Activated T-cell treated with anti-CD3 and anti-CD28 coated beads for 24 hours (primary cell): ENCODE results near the gene KCNJ9.

Source experiments
- DNase-seq: peaks from one replicate; pipeline ENCODE4 v3.0.0-alpha.2; 2020; ENCODE audit warnings: low read depth

Gene KCNJ9

GRCh38 chr1:160066829-160067745 lies 14.3 kb upstream of the KCNJ9 start:
- no peak for DNase-seq

- DNase-seq = no peak
Measured at GRCh38 chr1:160068225-160068624, 13.1 kb upstream of the KCNJ9 start.

GRCh38 chr1:160069460-160070231 lies 11.7 kb upstream of the KCNJ9 start, which contains the start of gene KCNJ10:
TSS of gene KCNJ10 (minus strand) at chr1:160070160. CDS start at chr1:160042532, 27,628 bp downstream.
- DNase-seq = no peak

GRCh38 chr1:160070243-160071163 lies 10.8 kb upstream of the KCNJ9 start:
- peak; percentile 46 for DNase-seq

- DNase-seq = no peak
Measured at GRCh38 chr1:160071289-160071688, 10.0 kb upstream of the KCNJ9 start.

GRCh38 chr1:160074865-160075264 lies 6.5 kb upstream of the KCNJ9 start:
- no peak for DNase-seq

GRCh38 chr1:160075836-160076235 lies 5.5 kb upstream of the KCNJ9 start:
- DNase-seq = no peak

GRCh38 chr1:160076295-160076694 lies 5.0 kb upstream of the KCNJ9 start:
- DNase-seq = no peak

- no peak for DNase-seq
Measured at GRCh38 chr1:160077486-160077885, 3.9 kb upstream of the KCNJ9 start.

GRCh38 chr1:160078512-160079195 lies 2.7 kb upstream of the KCNJ9 start:
- peak; percentile 47 for DNase-seq

GRCh38 chr1:160079448-160079847 lies 1.9 kb upstream of the KCNJ9 start:
- no peak for DNase-seq

GRCh38 chr1:160080381-160081100 lies 797 bp upstream of the KCNJ9 start:
- no peak for DNase-seq

GRCh38 chr1:160082487-160082886 lies 1.1 kb downstream of the KCNJ9 start:
- DNase-seq = no peak

GRCh38 chr1:160082926-160083325 lies 1.6 kb downstream of the KCNJ9 start:
- DNase-seq = no peak

- DNase-seq = peak; percentile 61
Measured at GRCh38 chr1:160083968-160084770, 2.8 kb downstream of the KCNJ9 start.

- DNase-seq = no peak
Measured at GRCh38 chr1:160084771-160085321, 3.5 kb downstream of the KCNJ9 start.

- DNase-seq = peak; percentile 52
Measured at GRCh38 chr1:160085686-160086455, 4.5 kb downstream of the KCNJ9 start.

- no peak for DNase-seq
Measured at GRCh38 chr1:160086456-160086892, 5.1 kb downstream of the KCNJ9 start.
